ENCODE measurements around the gene ZEB1.

The ZEB1 gene

DNA sequence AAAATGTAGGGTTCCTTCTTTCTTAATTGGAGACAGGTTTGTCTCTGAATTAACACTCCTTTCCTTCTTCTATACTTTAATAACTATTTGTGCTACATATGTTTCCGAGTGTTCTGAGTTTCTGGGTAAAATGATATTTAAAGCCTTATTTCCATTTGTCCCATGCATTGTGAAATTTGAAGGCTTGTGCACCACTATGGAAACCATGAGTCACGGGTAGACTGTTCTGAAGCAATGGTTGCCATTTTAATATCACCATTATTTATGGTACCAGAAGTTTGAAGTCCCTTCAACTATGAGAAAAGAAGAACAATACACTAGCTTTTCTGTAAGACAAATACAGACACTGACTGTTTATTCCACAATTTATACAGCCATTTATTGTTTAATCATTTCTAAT is 44.7 kb upstream of the ZEB1 start:
- Histone ChIP-seq H3K36me3 (ENCODE audit: control insufficient read depth, low read length) (no peaks in the 10 kb centered on the region), H3K79me2 (ENCODE audit: control insufficient read depth, low read length) (no peaks in the 10 kb centered on the region), H3F3A (ENCODE audit: control insufficient read depth, insufficient read depth) (no peaks in the 10 kb centered on the region), H4K20me1 (ENCODE audit: control insufficient read depth, insufficient read depth, low read depth, low read length) (no peaks in the 10 kb centered on the region), H3K9me2 (replicated peaks; ENCODE audit: control insufficient read depth, low read length) (no peaks in the 10 kb centered on the region), H3K27me3 (ENCODE audit: control insufficient read depth, low read length) (no peaks in the 10 kb centered on the region), H3K4me3 (ENCODE audit: low read length) (no peak overlapping the region), H3K27ac (ENCODE audit: low read depth, low read length) (no peak overlapping the region), H3K4me1 (ENCODE audit: control insufficient read depth, low read length) (peaks cover 4% of the 10 kb centered on the region; the same call in 1 of the 2 replicates), H3K4me2 (ENCODE audit: low read length) (no peak overlapping the region), H3K9me3 (ENCODE audit: control insufficient read depth, insufficient read depth, low read length) (peaks cover 3% of the 10 kb centered on the region; the same call in 1 of the 2 replicates)
- TF ChIP-seq, protein P1, sequence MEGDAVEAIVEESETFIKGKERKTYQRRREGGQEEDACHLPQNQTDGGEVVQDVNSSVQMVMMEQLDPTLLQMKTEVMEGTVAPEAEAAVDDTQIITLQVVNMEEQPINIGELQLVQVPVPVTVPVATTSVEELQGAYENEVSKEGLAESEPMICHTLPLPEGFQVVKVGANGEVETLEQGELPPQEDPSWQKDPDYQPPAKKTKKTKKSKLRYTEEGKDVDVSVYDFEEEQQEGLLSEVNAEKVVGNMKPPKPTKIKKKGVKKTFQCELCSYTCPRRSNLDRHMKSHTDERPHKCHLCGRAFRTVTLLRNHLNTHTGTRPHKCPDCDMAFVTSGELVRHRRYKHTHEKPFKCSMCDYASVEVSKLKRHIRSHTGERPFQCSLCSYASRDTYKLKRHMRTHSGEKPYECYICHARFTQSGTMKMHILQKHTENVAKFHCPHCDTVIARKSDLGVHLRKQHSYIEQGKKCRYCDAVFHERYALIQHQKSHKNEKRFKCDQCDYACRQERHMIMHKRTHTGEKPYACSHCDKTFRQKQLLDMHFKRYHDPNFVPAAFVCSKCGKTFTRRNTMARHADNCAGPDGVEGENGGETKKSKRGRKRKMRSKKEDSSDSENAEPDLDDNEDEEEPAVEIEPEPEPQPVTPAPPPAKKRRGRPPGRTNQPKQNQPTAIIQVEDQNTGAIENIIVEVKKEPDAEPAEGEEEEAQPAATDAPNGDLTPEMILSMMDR (IDR thresholded peaks at IDR 0.05; ENCODE audit: low read depth, low read length, poor library complexity, severe bottlenecking): no peak
- no peak for TF ChIP-seq EZH2phosphoT487 (IDR thresholded peaks at IDR 0.05; ENCODE audit: borderline replicate concordance, low read length)

DNA sequence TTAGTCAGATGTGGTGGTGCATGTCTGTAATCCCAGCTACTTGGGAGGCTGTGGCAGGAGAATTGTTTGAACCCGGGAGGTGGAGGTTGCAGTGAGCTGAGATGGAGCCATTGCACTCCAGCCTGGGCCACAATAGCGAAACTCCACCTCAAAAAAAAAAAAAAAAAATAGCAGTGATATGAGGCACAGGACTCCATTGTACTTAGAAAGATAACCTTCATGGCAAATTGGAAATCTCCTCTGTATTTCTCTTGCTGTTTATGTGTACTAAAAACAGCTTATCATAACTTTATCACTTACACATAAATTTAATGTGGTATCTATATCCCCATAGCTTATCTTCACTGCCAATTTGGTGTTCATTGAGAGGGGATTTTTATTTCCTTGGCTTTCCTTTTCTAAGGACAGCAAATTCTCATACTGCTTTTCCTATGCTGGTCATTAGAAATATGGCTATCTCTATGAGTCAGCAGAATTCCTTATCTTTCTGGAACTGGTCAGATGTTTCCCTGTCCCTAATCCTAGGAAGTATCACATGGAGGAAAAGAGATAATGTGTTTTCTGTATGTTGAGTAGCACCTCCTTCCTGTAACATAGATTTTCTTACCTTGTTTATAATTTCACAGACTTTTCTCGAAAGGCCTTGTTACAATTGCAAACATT is 40.6 kb upstream of the ZEB1 start:
- H3K4me3 ChIP-seq (ENCODE audit: low read length): no peak overlapping the region
- no peak for TF ChIP-seq EZH2phosphoT487 (IDR thresholded peaks at IDR 0.05; ENCODE audit: borderline replicate concordance, low read length)
- TF ChIP-seq, protein P1 (IDR thresholded peaks at IDR 0.05; ENCODE audit: low read depth, low read length, poor library complexity, severe bottlenecking): no peak
- H3K9me3 ChIP-seq (ENCODE audit: control insufficient read depth, insufficient read depth, low read length): no peaks in the 10 kb centered on the region
- H3K27ac ChIP-seq (ENCODE audit: low read depth, low read length): no peak overlapping the region
- H3F3A ChIP-seq (ENCODE audit: control insufficient read depth, insufficient read depth): no peaks in the 10 kb centered on the region
- H3K4me2 ChIP-seq (ENCODE audit: low read length): no peak overlapping the region
- no peaks in the 10 kb centered on the region for H3K4me1 ChIP-seq (ENCODE audit: control insufficient read depth, low read length)
- H3K79me2 ChIP-seq (ENCODE audit: control insufficient read depth, low read length): no peaks in the 10 kb centered on the region
- H4K20me1 ChIP-seq (ENCODE audit: control insufficient read depth, insufficient read depth, low read depth, low read length): no peaks in the 10 kb centered on the region
- no peaks in the 10 kb centered on the region for H3K36me3 ChIP-seq (ENCODE audit: control insufficient read depth, low read length)
- H3K27me3 ChIP-seq (ENCODE audit: control insufficient read depth, low read length): no peaks in the 10 kb centered on the region
- H3K9me2 ChIP-seq (replicated peaks; ENCODE audit: control insufficient read depth, low read length): no peaks in the 10 kb centered on the region

DNA sequence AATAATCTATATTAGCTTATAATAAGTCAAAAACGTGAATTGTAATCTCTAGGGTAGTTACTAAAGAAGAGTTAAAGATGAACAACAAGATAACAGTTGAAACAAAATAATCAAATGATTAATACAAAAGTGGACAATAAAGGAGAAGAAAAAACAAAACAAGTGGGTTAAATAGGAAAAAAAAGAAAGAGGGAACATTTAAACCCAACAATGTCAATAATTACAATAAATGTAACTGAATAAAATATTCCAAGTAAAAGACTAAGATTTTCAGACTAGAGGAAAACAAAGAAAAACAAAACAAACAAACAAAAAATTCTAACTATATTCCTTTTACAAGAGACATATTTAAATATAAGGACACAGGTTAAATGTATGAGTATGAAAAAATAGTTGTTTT is 38.0 kb upstream of the ZEB1 start:
- TF ChIP-seq EZH2phosphoT487 (IDR thresholded peaks at IDR 0.05; ENCODE audit: borderline replicate concordance, low read length): no peak
- Histone ChIP-seq H3F3A (ENCODE audit: control insufficient read depth, insufficient read depth) (no peaks in the 10 kb centered on the region), H3K36me3 (ENCODE audit: control insufficient read depth, low read length) (no peaks in the 10 kb centered on the region), H3K9me3 (ENCODE audit: control insufficient read depth, insufficient read depth, low read length) (no peaks in the 10 kb centered on the region), H3K4me2 (ENCODE audit: low read length) (no peak overlapping the region), H3K4me1 (ENCODE audit: control insufficient read depth, low read length) (no peaks in the 10 kb centered on the region), H4K20me1 (ENCODE audit: control insufficient read depth, insufficient read depth, low read depth, low read length) (no peaks in the 10 kb centered on the region), H3K4me3 (ENCODE audit: low read length) (no peak overlapping the region), H3K79me2 (ENCODE audit: control insufficient read depth, low read length) (no peaks in the 10 kb centered on the region), H3K27ac (ENCODE audit: low read depth, low read length) (no peak overlapping the region), H3K9me2 (replicated peaks; ENCODE audit: control insufficient read depth, low read length) (no peaks in the 10 kb centered on the region), H3K27me3 (ENCODE audit: control insufficient read depth, low read length) (no peaks in the 10 kb centered on the region)

GRCh38 chr10:31288001-31288400 is 31.0 kb upstream of the ZEB1 start:
- TF ChIP-seq, protein P1 (IDR thresholded peaks at IDR 0.05; ENCODE audit: low read depth, low read length, poor library complexity, severe bottlenecking): no peak
- TF ChIP-seq EZH2phosphoT487 (IDR thresholded peaks at IDR 0.05; ENCODE audit: borderline replicate concordance, low read length): no peak
- H3K4me1 ChIP-seq (ENCODE audit: control insufficient read depth, low read length): no peaks in the 10 kb centered on the region
- H4K20me1 ChIP-seq (ENCODE audit: control insufficient read depth, insufficient read depth, low read depth, low read length): no peaks in the 10 kb centered on the region
- H3K4me3 ChIP-seq (ENCODE audit: low read length): no peak overlapping the region
- no peaks in the 10 kb centered on the region for H3K27me3 ChIP-seq (ENCODE audit: control insufficient read depth, low read length)
- H3K4me2 ChIP-seq (ENCODE audit: low read length): no peak overlapping the region
- H3K79me2 ChIP-seq (ENCODE audit: control insufficient read depth, low read length): no peaks in the 10 kb centered on the region
- H3F3A ChIP-seq (ENCODE audit: control insufficient read depth, insufficient read depth): no peaks in the 10 kb centered on the region
- H3K27ac ChIP-seq (ENCODE audit: low read depth, low read length): no peak overlapping the region
- H3K9me3 ChIP-seq (ENCODE audit: control insufficient read depth, insufficient read depth, low read length): no peaks in the 10 kb centered on the region
- no peaks in the 10 kb centered on the region for H3K36me3 ChIP-seq (ENCODE audit: control insufficient read depth, low read length)
- no peaks in the 10 kb centered on the region for H3K9me2 ChIP-seq (replicated peaks; ENCODE audit: control insufficient read depth, low read length)

Measured in DOHH2 (cell line).